Activated naive CD8-positive, alpha-beta T cell treated with anti-CD3 and anti-CD28 coated beads, Interleukin-2, amount 10 ng/mL, durations not matched to agents 7 days and 5 days (primary cell): ENCODE measurements around the gene NYAP1. TPM values are rescaled to one million over a fixed set of nuclear protein-coding genes. Genes with fewer than 3 reads are reported as not detected.
A peak's percentile ranks its signal among the peaks of the same experiment; 100 is the strongest.
"Not testable (repeated sequence)": the region's sequence is repeated elsewhere in the genome, so short reads cannot be mapped to it uniquely, and the experiment has no call there.

ENCODE experiments used
- ATAC-seq: fragments of 150-1000 bp; cut with Tn5 transposase; one replicate; pipeline ENCODE4 v1.10.0; 2021; ENCODE audit warnings: low read depth, moderate library complexity
- POLR2A ChIA-PET: fragments of 350-600 bp; sonication (Branson Sonifier 250); formaldehyde crosslinking; loops from one replicate; lab custom pipeline; 2021; ENCODE audit warnings: antibody characterized with exemption; lab: Charles Lee
- DNase-seq: peaks from one replicate; pipeline ENCODE4 v3.0.0; 2021
- H3K27ac Mint-ChIP-seq: one replicate; pipeline ENCODE4 v1.8.0; 2022; ENCODE audit warnings: mild to moderate bottlenecking, mixed read lengths
- H3K27me3 Mint-ChIP-seq: one replicate; pipeline ENCODE4 v1.8.0; 2022; ENCODE audit warnings: mild to moderate bottlenecking, moderate library complexity, mixed read lengths
- H3K36me3 Mint-ChIP-seq: one replicate; pipeline ENCODE4 v1.8.0; 2021; ENCODE audit warnings: mild to moderate bottlenecking, mixed read lengths
- H3K4me1 Mint-ChIP-seq: one replicate; pipeline ENCODE4 v1.8.0; 2021; ENCODE audit warnings: mixed read lengths
- H3K4me3 Mint-ChIP-seq: one replicate; pipeline ENCODE4 v1.8.0; 2022; ENCODE audit warnings: mild to moderate bottlenecking, moderate library complexity, mixed read lengths
- H3K9me3 Mint-ChIP-seq: one replicate; pipeline ENCODE4 v1.8.0; 2021; ENCODE audit warnings: mixed read lengths
- total RNA-seq, 2 experiments: library from RNA; stranded (reverse); gene quantifications; one replicate each; pipeline ENCODE4 v1.2.3, GENCODE V29; 2021

The NYAP1 gene
- total RNA-seq, 2 experiments from 2014 or later: 0.42 to 0.54 TPM

DNA sequence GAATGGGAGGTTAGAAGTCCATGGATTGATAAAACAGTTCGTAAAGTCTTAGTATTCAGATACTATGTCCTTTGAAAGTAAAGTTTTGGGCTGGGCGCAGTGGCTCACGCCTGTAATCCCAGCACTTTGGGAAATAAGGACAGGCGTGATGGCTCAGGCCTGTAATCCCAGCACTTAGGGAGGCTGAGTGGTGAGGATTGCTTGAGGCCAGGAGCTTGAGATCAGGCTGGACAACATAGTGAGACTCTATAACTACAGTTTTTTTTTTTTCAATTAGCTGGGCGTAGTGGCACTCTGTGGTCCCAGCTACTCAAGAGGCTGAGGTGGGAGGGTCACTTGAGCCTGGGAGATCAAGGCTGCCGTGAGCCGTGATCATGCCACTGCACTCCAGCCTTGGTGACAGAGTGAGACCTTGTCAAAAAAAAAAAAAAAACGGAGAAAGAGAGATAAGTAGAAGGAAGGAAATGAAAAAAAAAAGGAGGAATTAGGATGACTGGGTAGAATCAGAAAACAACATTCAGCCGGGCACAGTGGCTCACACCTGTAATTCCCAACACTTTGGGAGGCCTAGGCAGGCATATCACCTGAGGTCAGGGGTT, 29.6 kb downstream of the NYAP1 start:
- DNase-seq (no peak), ATAC-seq (no peak)
- Mint-ChIP-seq H3K4me3 (no peak overlapping the region), H3K36me3 (no peaks in the 10 kb centered on the region), H3K27me3 (peaks cover 16% of the 10 kb centered on the region), H3K27ac (no peak overlapping the region), H3K9me3 (no peaks in the 10 kb centered on the region), H3K4me1 (peaks cover 21% of the 10 kb centered on the region)
- POLR2A ChIA-PET: interaction anchor here (1.0 kb wide), 1 partner anchor 35 kb away, joined by 3 read pairs; the partner anchor contains the start of gene TSC22D4

DNA sequence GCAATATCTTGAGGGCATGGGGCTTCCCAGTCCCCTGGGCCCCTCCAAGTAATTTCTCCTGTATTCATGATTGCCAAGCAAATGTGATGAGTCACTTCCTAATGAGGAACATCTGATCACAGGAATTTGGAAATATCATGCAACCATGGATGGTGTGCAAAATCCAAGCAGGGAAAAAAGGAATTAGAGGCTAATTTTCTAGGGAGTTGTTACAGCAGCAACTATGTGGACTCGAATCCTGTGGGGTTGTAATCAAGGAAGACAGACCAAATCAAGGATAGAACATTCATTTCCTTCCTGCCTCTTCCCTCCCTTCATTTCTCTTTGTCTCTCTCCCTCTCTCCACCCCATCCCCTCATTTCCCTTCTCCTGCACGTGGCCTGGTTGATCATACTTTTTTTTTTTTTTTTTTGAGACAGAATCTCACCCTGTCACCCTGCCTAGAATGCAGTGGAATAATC, 31.4 kb downstream of the NYAP1 start:
- POLR2A ChIA-PET: interaction anchor here (1.2 to 1.5 kb wide), 2 partner anchors 24 to 68 kb away, joined by 3 read pairs; partner anchors contain the start of gene AGFG2
- Mint-ChIP-seq H3K4me1 (peaks cover 21% of the 10 kb centered on the region), H3K4me3 (no peak overlapping the region), H3K27ac (peak overlapping the region; percentile 13), H3K27me3 (peaks cover 18% of the 10 kb centered on the region), H3K36me3 (no peaks in the 10 kb centered on the region), H3K9me3 (no peaks in the 10 kb centered on the region)
- no peak for ATAC-seq
- no peak for DNase-seq

DNA sequence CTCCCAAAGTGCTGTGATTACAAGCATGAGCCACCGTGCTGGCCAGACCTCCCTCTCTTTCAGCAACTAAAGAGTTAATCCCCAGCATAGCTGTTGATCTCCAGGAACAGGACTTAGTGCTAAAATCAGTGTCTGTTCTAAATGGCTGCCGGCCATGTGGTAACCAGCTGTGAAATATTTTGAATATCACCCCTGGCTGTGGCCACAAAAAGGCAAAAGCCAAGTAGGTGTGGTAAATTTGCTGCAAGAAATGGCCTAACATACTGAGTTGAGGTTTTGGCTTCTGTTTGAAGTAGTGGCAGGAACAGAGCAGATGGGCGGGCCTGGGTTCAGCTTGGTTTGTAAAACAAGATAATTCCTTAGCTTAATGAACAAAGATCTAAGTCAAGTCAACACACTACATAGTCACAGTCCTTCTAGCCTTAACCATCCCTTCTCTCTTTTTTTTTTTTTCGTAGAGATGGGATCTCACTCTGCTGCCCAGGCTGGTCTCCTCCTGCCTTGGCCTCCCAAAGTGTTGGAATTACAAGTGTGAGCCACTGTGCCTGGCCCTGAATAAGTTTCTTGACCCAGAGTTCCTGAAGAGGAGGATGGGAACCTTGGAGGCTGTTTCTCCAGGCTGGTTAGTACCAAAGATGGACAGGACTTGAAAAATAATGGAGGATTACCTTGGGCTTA, 32.5 kb downstream of the NYAP1 start:
- peak overlapping the region; percentile 65 for H3K27ac Mint-ChIP-seq
- peaks cover 16% of the 10 kb centered on the region for H3K27me3 Mint-ChIP-seq
- H3K36me3 Mint-ChIP-seq: no peaks in the 10 kb centered on the region
- DNase-seq: peak; percentile 54
- peak overlapping the region; percentile 59 for H3K4me3 Mint-ChIP-seq
- no peaks in the 10 kb centered on the region for H3K9me3 Mint-ChIP-seq
- POLR2A ChIA-PET: interaction anchor here (0.5 to 2.1 kb wide), 9 partner anchors 23 to 87 kb away, joined by 3 to 11 read pairs (median 4); partner anchors contain the start of genes AGFG2, FBXO24, LRCH4 and TSC22D4
- ATAC-seq: peak; percentile 96
- H3K4me1 Mint-ChIP-seq: peaks cover 21% of the 10 kb centered on the region

DNA sequence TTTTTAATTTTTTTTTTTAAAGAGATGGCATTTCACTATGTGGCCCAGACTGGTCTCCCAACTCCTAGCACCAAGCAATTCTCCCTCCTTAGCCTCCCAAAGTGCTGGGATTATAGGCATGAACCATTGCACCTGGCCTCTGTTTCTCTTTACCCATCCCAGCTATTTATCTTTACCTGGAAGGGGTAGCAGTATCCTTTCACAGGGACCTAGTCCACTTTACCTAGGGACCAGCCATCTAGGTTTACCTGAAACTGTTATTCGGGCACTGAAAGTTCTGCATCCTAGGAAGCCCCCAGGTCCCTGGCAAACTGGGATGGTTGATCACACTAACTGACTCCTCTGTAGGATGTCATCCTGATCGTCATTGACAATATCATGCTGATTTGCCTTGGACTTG, 33.6 kb downstream of the NYAP1 start:
- H3K27me3 Mint-ChIP-seq: peaks cover 15% of the 10 kb centered on the region
- H3K27ac Mint-ChIP-seq: no peak overlapping the region

DNA sequence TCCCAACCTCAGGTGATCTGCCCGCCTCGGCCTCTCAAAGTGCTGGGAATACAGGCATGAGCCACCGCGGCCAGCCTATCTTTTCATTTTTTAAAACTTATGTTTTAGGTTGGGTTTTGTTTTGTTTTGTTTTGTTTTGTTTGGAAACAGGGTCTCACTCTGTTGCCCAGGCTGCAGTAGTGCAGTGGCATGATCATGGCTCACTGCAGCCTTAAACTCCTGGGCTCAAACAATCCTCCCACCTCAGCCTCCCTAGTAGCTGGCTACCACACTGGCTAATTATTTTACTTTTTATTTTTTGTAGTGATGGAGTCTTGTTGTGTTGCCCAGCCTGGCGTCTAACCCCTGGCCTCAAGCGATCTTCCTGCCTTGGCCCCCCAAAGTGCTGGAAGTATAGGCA, 35.9 kb downstream of the NYAP1 start:
- Mint-ChIP-seq H3K27ac (no peak overlapping the region), H3K27me3 (peaks cover 5% of the 10 kb centered on the region), H3K36me3 (no peaks in the 10 kb centered on the region), H3K9me3 (no peaks in the 10 kb centered on the region), H3K4me3 (no peak overlapping the region), H3K4me1 (peaks cover 21% of the 10 kb centered on the region)
- DNase-seq (no peak), ATAC-seq (no peak)
- POLR2A ChIA-PET: no interaction called here

More for the DNA sequence above, 33.6 kb downstream of the NYAP1 start:
- POLR2A ChIA-PET: interaction anchor here (1.4 to 2.1 kb wide), 2 partner anchors 22 to 42 kb away, joined by 5 to 11 read pairs; partner anchors contain the start of gene AGFG2
- no peak overlapping the region for H3K4me3 Mint-ChIP-seq
- DNase-seq (no peak), ATAC-seq (no peak)
- peaks cover 21% of the 10 kb centered on the region for H3K4me1 Mint-ChIP-seq
- H3K9me3 Mint-ChIP-seq: no peaks in the 10 kb centered on the region
- H3K36me3 Mint-ChIP-seq: no peaks in the 10 kb centered on the region

DNA sequence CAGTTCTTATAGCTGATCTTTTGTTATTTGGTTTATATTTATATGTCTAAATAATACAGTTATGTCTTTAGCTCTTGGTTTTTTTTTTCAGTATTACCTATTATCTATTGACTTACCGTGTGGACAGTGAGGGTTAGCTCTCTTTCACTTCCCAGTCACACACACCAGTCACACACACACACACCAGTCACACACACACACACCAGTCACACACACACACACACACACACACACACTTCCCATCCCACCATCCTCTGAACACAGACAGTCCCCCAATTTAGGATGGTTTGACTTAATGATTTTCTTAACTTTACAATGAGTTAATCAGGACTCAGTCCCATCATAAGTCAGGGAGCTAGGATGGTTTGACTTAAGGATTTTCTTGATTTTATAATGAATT, 36.4 kb downstream of the NYAP1 start:
- POLR2A ChIA-PET: no interaction called here
- no peaks in the 10 kb centered on the region for H3K9me3 Mint-ChIP-seq
- peaks cover 18% of the 10 kb centered on the region for H3K4me1 Mint-ChIP-seq
- no peak for DNase-seq
- no peak overlapping the region for H3K4me3 Mint-ChIP-seq
- H3K27ac Mint-ChIP-seq: no peak overlapping the region
- H3K36me3 Mint-ChIP-seq: no peaks in the 10 kb centered on the region
- H3K27me3 Mint-ChIP-seq: peaks cover 5% of the 10 kb centered on the region
- ATAC-seq: no peak

DNA sequence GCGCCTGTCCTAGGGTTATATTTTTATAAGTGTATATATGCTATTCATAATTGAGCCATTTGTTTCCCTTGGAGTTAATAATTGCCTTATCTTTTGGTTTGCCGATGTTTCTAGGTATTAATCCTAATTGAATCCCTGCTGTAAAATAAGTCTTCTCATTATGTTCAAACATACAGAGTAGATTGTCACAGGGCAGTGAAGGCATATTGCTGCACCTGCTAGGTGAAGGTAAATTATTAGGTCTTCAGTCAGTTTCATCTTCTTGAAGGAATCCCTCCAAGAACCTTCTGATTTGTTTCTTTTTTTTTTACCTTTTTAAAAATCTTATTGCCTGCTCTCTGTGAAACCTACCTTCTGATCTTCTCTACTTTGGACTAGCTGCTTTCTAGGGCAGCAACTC, 37.3 kb downstream of the NYAP1 start:
- Mint-ChIP-seq H3K9me3 (no peaks in the 10 kb centered on the region), H3K27ac (no peak overlapping the region), H3K36me3 (no peaks in the 10 kb centered on the region), H3K4me1 (peaks cover 8% of the 10 kb centered on the region), H3K27me3 (peaks cover 3% of the 10 kb centered on the region), H3K4me3 (no peak overlapping the region)
- no peak for DNase-seq
- POLR2A ChIA-PET: interaction anchor here (1.0 kb wide), 1 partner anchor 18 kb away, joined by 3 read pairs; the partner anchor contains the start of gene AGFG2
- no peak for ATAC-seq

DNA sequence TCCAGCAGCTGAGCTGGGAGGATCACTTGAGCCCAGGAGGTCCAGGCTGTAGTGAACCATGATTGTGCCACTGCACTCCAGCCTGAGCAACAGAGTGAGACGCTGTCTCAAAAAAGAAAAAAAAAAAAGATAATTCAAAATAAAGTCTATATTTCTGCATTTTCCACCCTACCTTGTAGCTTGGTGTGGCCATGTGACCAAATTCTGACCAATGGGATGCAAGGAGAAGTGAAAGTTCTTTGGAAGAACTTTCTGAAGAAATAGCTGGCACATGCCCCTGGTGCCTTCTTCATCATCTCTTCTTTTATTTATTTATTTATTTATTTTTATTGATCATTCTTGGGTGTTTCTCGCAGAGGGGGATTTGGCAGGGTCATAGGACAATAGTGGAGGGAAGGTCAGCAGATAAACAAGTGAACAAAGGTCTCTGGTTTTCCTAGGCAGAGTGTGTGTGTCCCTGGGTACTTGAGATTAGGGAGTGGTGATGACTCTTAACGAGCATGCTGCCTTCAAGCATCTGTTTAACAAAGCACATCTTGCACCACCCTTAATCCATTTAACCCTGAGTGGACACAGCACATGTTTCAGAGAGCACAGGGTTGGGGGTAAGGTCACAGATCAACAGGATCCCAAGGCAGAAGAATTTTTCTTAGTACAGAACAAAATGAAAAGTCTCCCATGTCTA, 38.3 kb downstream of the NYAP1 start:
- POLR2A ChIA-PET: interaction anchor here (1.0 kb wide), 1 partner anchor 17 kb away, joined by 3 read pairs; the partner anchor contains the start of gene AGFG2
- not testable (repeated sequence) for DNase-seq, H3K27ac Mint-ChIP-seq, H3K27me3 Mint-ChIP-seq, H3K9me3 Mint-ChIP-seq, H3K4me1 Mint-ChIP-seq, H3K4me3 Mint-ChIP-seq, H3K36me3 Mint-ChIP-seq, ATAC-seq

DNA sequence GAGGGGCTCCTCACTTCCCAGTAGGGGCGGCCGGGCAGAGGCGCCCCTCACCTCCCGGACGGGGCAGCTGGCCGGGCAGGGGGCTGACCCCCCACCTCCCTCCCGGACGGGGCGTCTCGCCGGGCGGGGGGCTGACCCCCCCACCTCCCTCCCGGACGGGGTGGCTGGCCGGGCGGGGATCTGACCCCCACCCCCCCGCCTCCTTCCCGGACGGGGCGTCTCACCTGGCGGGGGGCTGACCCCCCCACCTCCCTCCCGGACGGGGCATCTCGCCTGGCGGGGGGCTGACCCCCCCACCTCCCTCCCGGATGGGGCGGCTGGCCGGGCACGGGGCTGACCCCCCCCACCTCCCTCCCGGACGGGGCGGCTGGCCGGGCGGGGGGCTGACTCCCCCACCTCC, 39.5 kb downstream of the NYAP1 start:
- H3K9me3 Mint-ChIP-seq, ATAC-seq, DNase-seq, H3K27ac Mint-ChIP-seq, H3K4me1 Mint-ChIP-seq, H3K4me3 Mint-ChIP-seq, POLR2A ChIA-PET, H3K27me3 Mint-ChIP-seq, H3K36me3 Mint-ChIP-seq: not testable (repeated sequence)

DNA sequence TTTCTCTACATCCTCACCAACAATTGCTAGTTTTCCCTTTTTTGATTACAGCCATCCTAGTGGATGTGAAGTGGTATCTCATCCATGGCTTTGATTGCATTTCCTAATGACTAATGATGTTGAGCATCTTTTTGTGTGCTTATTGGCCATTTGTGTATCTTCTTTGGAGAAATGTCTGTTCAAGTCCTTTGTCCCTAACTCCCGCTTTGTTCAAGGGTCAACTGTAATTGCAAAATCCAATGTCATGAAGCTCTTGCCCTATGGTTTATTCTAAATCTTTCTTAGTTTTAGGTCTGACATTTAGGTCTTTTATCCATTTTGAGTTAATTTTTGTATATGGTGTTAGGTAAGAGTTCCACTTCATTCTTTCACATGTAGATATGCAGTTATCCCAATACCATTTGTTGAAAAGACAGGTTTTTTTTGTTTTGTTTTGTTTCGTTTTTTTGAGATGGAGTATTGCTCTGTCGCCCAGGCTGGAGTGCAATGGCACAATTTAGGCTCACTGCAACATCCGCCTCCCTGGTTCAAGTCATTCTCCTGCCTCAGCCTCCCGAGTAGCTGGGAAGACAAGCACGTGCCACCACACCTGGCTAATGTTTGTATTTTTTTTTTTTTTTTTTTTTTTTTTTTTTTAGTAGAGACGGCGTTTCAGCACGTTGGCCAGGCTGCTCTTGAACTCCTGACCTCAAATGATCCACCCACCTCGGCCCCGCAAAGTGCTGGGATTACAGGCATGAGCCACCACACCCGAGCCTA, 44.6 kb downstream of the NYAP1 start:
- ATAC-seq, H3K36me3 Mint-ChIP-seq, H3K27ac Mint-ChIP-seq, H3K4me3 Mint-ChIP-seq, DNase-seq, H3K27me3 Mint-ChIP-seq, H3K9me3 Mint-ChIP-seq, H3K4me1 Mint-ChIP-seq: not testable (repeated sequence)
- POLR2A ChIA-PET: interaction anchor here (1.0 kb wide), 1 partner anchor 10 kb away, joined by 3 read pairs; no protein-coding TSS in a partner anchor

DNA sequence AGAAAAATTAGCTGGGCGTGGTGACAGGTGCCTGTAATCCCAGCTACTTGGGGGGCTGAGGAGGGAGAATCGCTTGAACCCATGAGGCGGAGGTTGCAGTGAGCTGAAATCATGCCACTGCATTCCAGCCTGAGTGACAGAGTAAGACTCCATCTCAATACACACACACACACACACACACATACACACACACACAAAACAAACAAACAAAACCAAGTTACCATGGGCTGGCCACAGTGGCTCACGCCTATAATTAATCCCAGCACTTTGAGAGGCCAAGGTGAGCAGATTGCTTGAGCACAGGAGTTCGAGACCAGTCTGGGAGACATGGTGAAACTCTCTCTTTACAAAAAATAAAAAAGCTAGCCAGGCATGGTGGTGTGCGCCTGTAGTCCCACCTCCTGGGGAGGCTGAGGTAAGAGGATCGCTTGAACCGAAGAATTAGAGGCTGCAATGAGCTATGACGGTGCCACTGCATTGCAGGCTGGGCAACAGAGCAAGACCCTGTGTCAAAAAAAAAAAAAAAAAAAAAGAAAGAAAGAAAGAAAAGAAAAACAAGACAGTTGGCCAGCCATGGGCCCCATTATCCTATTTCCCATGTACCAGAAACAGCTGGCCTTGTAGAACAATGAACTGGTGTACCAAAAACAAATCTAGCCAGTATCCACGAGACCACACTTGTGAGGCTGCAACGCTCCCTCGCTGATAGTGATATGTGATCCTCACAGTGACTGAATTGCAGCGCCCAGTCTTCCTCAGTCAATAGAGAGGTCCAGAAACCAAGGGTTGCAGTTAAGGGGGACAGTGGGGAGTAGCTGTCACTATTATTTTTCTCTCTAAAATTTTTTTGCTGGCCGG, 48.7 kb downstream of the NYAP1 start:
- no peaks in the 10 kb centered on the region for H3K9me3 Mint-ChIP-seq
- no peaks in the 10 kb centered on the region for H3K4me1 Mint-ChIP-seq
- H3K36me3 Mint-ChIP-seq: no peaks in the 10 kb centered on the region
- H3K4me3 Mint-ChIP-seq: no peak overlapping the region
- POLR2A ChIA-PET: no interaction called here
- DNase-seq (no peak), ATAC-seq (no peak)
- H3K27me3 Mint-ChIP-seq: peaks cover 1% of the 10 kb centered on the region
- H3K27ac Mint-ChIP-seq: no peak overlapping the region

DNA sequence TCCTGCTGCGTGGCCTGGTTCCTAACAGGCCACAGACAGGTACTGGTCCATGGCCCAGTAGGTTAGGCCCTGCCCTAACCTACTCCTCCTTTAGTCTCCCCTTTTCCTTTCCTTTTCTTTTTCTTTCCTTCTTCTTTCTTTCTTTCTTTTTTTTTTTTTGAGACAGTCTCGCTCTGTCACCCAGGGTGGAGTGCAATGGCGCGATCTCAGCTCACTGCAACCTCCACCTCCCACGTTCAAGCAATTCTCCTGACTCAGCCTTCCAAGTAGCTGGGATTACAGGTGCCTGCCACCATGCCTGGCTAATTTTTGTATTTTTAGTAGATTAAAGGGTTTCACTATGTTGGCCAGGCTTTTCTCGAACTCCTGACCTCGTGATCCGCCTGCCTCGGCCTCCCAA, 52.3 kb downstream of the NYAP1 start:
- not testable (repeated sequence) for ATAC-seq, H3K27me3 Mint-ChIP-seq, H3K9me3 Mint-ChIP-seq, H3K27ac Mint-ChIP-seq, H3K36me3 Mint-ChIP-seq, DNase-seq, H3K4me3 Mint-ChIP-seq, H3K4me1 Mint-ChIP-seq
- POLR2A ChIA-PET: interaction anchor here (0.8 kb wide), 1 partner anchor 57 kb away, joined by 4 read pairs; the partner anchor contains the start of gene TSC22D4
